Stimulated activated CD4-positive, alpha-beta T cell treated with anti-CD3 and anti-CD28 coated beads, Interleukin-4, amount 100 ng/mL, for 1 hour (primary cell): ENCODE measurements around the gene CXCR5.
A peak's percentile ranks its signal among the peaks of the same experiment; 100 is the strongest.

Experiments used
- DNase-seq: peaks from one replicate; pipeline ENCODE4 v3.0.0-alpha.2; 2020

CXCR5 gene

DNA sequence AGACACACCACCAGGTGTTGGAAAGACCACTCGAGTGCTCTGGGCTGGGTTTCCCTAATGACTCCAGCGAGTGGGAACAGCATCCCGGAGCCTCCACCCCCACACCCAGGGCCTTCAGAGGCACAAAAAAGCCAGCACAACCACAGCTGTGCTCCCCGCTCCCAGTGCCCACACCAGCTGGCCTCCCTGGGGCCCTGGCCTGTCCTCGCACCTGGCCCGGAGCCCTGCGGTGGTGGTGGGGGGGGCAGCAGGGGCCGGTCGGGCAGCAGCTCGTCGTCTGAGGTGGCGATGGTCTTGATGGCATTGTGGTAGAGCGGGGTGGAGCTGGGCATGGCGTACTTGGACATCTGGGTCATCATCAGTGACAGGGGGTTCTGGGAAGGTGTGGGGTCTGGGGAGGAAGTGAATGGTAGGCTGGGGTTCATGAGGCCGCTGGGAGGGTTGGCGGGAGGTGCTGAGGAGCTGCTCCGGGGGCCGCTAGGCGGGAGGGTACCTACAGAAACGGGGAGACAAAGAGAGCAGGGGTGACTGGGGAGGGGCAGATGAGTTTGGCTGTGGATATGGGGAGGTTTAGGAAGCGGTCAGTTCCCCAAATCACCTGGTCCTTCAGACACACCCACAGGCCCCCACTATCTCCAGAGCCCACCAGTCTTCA lies 16.1 kb downstream of the CXCR5 start:
- no peak for DNase-seq

DNA sequence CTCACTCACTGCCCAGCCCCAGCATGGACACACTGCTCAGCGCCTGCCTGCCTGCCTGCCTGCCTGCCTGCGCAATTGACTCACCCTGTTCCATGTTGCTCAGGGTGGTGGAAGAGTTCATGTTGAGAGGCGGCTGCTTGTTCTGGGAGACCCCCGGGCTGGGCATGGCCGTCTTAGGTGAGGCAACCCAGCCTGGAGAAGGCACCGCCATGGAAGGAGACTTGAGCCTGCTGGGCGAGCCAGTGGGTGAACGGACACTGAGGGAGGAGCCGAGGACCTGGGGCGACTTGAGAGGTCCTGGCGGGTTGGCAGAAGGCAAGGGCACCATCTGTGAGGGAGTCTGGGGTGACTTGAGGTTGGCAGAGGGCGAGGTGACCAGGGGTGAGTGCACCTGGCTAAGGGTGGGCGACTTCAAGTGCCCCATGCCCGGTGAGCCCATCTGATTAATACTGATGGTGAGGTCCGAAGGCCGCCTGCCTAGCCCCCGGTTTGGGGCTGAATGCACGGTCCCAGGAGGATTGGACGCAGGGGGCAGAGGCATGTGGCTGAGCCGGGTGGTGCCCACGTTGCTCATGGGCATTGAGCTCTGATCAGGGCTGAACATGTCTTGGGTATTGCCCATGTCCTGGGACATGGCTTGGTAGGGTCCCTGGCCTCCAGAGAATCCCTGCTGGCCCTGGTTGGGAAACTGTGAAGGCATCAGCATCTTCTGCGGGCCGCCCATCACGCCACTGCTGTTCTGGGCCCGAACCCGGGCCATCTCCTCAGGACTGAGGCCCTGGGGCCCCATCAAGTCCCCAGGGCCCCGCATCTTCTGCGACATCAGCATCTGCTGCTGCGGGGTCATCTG lies 17.1 kb downstream of the CXCR5 start:
- DNase-seq = no peak

DNA sequence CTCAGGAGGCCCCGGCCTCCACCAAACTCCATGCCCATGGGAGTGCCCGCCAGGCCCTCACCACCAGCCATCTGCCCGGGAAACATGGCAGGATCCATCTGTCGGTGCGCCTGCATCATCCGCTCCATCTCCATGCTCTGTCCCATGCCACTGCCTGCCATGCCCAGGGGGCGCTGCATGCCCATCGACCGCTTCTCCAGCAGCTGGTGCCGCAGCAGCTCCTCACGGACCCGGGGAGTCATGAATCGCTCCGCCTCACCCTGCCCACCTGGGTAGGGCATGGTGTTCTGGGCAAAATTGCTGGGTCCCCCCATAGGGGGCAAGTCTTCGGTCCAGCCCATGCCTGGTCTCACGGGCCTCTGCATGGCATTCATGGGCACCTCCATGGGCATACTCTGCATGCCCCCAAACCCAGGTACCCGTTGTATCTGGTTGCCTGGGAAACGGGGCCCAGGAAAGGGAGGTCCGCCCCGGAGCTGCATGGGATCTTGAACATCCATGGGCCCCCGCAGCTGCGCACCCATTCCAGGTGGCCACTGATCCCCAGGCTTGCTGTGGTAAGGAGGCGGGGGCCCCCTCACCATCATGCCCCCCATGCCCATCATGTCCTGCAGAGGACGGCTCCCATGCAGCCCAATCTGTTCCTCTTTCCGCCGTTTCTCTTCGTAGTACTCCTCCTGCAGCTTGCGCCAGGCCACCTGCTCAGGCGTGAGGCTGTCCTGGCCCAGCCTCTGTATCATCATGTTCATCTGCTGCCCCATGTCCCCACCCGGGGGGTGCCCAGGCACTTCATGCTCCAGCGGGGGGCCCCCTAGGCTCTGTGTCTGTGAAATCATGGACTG lies 18.0 kb downstream of the CXCR5 start:
- DNase-seq = no peak

DNA sequence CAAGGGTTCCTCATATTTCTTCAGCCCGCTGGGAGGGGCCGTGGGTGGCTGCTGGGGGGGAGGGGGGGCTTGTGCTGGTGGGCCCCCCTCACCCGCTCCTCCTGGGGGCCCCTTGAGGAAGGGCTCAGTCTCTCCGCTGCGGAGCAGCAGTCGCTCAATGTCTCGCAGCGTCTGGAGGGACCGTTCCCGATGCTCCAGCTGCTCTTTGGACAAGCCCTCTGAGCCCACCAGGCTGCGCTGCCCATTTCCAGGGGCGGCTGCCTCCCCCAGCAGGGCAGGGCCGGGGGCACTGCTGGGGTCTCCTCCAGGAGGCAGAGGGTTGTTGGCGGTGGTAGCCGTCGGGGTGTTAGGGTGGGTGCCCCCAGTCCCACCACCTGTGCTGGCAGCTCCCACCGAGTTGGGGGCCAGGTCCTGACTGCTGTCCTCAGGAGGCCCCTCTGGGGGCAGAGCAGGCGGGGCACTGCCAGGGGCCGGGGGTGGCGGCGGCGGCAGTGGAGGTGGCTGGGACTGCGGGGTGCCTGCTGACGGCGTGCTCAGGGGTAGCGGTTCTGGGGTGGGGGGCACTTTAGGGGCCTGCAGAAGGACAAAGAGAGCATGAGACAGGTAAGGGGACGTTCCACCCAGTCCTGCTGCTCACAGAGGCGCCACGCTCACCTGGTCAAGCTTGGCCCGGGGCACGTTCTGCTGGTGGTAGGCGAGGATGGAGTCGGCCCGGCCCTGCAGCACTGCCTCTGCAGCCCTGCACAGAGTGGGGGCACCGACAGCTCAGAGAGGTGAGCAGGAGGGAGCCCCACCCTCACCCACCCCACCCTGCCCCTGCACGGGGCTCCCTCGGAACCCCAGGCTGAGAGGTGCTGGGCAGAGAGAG lies 18.9 kb downstream of the CXCR5 start:
- DNase-seq = no peak

DNA sequence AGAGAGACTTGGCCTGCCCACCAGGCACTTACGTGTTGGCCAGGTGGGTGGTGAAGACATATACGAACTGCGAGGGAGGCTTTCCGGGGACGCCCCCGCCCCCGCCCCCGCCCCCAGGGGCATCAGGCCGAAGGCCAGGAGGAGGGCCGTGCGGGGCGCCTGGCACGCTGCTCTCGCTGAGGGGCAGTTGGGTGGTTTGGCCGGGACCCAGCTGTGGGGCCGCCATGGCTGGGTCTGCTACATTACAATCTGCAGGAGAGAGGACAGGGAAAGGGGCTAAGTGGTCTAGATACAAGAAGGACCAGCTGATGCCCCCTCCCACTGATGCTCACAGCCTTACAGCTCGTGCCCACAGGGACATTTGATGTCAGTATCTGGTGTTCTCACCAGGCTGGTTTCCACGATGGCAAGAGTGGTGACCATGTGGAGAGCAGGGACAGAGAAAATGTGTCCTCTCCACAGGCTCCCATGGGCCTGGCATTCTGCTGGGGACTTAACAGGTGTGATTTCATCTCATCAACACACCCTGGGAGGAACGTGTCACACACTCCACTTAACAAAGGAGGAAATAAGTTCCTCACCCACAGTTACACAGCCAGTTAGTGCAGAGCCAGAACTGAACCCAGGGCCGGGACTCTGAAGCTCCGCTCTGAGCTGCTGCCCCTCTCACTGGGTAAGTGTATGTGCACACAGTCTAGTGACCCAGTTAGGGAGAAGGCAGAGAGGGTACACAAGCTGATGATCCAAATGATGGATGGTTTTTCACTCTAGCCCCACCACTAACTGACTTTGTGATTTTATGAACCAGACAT lies 19.7 kb downstream of the CXCR5 start:
- DNase-seq = no peak

DNA sequence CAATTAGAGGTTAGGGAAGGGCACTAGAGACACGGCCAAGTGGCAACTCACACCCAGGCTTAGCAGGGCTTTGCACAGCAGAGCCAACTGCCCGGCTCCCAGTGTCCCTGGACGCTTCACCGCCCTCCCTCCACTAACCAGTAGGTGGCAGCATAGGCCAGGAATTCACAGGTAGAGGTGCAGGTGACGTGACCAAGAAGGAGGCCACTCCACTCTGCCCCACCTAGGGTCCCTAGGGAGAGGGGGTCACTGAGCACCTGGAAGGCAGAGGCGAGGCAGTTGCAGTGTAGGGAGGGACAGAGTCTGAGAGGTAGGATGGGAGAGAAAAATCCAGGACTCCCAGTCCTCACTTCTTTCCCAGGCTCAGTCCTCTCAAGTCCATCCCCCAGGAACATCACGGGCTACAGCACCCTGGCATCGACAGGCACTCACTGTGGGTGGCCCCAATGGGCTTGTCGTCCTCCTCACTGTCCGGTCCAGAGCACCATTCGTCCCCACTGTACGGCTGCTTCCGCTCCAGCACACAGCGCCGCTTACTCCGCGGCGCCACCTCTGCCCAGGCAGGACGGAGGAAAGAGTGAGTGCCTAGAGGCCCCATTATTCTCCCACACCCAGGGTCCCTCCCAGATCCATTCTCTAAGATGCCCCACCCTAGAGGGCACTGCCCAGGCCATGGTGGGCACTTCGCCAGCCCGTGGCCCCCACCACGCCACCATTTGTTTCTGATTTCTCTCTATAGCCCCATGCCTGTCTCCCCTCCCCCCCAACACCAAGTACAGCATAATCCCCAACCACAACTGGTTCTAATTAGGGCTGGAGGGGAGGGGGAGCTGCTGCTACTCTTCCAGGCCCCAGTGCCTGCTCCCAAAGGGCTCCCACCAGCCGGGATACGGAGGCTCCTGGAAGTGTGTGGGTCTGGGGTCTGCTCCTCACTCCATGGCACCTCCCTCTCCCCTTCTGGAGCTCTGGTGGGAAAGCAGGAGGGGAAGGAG lies 23.7 kb downstream of the CXCR5 start:
- DNase-seq = peak; percentile 85

DNA sequence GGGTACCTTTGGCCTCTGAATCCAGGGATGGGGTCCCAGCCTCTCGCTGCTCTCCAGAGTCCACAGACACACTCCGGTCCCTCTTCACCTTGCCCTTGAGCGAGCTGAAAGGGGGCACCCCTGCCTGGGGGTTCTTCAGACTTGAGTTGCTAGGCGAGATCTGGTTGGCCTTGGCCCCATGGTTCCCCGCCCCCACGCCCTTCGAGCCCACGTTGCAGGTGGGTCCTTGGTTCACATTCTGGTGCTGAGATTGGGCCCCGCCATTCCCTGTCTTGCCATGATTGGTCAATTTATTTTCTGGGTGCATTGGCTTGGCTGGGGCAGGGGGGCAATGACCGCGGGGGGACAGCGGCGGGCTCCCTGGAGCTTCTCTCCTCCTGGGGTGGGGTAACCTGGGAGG lies 24.6 kb downstream of the CXCR5 start:
- no peak for DNase-seq

DNA sequence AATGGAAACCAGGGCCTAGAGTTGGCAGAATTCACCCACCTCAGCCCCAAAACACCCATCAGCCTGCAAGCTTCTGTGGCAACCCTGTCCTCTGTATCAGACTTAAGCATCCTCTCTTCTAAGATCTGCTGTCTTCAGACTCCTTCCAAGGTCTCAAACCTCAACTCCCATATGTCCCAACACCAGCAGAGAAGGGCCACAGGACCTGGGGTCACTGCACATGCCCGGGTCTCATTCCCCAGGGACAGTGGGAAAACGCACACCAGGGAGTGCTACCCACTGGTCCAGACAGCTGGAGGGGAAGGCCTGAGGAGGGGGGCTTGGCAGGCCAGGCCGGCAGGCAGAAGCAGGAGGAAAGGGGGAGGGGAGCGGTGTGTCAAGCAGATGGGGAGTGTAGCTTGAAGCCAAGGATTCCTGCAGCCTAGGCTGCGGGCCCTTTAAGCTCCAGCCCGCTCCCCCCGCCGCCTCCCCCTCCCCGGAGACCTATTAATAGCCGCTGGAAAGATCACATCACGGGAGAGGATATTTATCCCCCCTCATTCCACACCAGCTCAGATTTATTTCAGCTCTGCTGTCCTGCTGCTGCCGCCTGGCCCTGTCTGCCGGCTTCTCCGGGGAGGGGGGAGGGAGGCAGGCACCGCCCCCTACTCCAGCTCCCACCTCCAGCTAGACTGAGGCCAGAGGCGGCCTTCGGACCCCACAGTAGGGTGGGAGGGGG lies 25.4 kb downstream of the CXCR5 start:
- DNase-seq = no peak

DNA sequence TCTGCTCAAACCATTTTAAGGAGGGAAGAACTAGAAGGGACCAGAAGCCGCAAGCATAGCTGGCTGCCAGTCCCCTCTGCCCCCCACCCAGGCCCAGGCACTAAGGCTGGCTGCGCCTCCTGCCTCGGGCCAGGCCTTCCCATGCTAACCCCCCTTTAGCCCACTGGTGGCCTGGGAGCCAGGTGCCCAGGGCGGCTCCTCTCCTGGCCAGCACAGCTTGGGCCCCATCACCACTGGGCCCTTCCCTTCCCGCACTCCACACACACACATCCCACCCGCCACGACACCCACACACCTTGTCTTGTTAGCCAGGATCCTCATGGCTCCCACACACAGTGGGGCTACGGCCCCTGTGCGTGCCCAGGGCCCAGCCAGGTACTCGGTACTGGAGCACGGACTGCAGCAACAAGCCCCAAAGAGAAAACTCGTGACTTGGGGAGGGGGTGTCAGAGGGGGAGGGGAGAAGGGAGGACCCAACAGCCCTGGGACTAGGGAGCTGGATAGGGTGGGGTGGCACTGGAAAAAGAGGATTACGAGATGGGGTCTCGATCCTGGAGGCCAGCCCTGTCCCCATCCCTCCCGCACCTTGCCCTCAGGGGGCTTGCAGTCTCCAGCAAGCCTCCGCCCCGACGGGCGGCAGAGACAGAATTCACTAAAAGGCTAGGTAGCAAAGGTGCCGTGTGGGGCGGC lies 26.1 kb downstream of the CXCR5 start:
- no peak for DNase-seq

DNA sequence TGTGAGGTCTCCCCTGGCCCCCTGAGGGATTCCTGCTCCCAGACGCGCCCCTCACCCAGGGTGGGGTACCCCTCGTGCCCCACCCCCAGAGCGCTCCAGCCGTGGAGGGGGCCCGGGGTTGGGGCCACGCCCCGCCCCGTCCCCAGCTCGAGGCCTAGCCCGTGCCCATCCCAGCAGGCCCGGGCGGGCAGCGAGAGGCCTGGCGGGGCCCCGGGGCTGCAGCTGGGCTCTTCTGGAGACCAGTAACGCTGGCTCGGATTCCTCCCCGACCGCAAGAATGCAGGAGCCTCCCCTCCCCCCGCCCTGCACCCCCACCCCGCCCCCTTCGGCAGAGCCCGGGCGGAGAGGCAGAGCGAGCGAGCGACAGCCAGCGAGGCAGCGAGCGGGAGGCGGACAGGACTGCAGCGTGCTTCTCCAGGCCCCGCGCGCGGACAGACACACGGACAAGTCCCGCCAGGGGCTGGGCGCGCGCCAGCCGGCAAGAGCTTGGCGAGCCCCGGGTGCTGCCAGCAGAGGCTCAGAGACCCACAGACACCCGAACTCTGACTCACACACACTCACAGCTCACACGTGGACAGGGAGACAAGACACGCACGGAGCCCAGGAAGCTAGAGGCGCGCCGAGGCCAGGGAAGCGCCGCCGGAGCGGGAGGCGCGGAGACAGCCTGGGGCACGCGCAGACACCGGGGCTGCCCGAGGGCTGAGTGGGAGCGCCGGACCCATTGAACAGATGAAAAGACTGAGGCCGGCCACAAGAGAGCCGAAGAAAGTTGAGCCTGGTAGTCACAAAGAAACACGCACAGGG lies 26.8 kb downstream of the CXCR5 start:
- peak; percentile 48 for DNase-seq

DNA sequence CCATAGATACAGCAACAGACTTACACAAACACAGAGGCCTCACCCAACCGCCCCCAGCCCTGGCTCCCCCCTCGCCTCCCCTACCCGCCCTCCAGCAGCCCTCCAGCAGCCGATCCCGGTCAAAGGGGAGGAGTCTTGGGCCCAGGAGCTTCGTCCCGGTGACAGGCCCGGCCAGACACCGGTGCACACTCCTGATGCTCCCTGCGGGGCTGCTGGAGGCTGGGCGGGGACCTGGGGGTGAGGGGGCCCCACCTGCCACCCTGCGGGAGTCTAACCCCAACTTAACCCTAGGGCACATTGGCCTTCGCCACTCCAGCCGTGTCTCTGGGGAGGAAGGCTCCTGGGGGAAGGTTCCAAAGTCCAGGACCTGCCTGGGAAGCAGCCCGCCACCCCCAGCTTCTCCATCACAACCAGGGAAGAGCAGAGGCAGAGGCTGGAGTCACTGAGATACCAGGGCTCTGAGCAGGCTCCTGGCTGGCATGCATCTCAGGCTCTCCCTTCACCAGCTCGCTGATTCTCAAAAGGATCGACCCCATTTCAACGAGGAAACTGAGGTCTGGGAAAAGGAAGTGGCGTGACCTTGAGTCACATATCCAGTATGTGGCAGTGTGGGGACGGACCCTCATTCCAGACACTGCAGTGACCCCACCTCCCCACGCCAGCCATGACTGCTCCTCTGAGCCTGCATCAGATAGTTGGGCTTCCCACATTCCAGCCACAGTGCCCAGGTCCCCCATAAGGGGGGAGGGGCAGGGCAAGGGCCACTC lies 27.6 kb downstream of the CXCR5 start:
- DNase-seq = no peak

DNA sequence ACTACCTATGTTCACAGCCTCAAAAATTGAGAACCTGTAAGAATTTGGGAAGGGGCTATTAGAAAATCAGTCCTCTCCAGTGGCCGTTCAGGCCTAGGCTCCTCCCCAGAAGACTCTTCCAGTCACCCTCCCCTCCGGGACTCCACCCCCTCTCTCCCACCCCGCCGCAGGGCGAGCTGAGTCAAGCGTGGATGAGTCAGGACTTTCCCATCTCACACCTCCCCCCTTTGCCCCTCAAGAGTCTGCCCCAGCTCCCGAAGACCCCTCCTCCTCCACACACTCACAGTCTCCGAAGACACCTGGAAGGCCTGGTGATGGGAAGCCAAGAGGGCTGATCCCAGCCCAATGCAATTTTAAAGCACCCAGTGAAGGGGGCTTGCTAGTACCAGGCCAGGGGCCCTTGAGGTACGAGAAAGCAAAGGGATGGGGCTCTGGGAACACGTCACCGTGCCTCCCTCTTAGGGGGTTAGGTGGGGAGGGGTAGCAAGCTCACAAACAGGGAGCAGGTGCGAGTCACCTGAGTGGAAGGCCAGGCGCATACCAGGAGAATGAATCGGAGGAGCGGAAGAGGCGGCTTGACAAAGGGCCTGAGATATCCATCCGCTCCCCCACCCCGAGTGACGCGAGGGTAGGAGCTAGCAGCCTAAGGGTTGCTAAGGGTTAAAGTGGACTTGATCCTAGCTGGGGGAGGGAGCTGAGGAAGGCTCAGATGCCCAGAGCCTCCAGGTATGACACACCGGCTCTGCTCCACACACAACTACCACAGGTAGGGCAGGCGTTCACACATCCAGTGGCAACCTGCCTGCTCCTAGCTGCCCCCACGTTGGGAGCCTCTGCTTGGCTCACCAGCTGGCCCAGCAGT lies 28.4 kb downstream of the CXCR5 start:
- peak; percentile 81 for DNase-seq

DNA sequence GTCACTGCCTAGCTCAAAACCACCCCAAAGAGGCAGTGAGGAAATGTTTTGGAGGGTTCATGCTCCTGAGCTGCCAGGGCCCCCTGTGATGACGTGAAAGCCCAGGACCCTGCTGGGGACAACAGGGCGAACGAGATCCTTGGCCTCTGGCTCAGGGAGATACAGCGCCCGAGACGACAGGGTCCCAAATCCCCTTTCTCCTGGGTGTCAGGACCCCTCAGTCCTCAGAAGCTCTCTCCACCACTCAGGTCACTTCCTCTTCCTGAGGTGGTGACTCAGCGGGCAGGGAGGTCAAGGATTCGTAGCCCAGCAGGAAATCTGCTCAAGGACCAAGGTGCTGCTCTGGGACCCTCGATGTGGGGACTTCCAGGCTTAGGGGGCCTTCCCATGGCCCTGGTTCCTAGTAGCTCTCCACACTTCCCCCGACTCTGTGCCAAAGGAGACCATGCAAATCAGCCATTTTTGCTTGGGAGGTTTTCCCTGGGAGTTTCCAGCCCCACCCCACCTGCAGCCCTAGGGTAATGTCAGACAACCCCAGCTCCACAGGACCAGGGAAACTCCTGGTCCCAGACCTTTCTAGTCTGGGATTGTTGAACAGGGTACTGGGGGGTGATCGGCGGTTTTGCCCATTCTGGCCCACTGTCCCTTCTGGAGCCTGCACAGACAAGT lies 29.2 kb downstream of the CXCR5 start:
- DNase-seq = no peak

DNA sequence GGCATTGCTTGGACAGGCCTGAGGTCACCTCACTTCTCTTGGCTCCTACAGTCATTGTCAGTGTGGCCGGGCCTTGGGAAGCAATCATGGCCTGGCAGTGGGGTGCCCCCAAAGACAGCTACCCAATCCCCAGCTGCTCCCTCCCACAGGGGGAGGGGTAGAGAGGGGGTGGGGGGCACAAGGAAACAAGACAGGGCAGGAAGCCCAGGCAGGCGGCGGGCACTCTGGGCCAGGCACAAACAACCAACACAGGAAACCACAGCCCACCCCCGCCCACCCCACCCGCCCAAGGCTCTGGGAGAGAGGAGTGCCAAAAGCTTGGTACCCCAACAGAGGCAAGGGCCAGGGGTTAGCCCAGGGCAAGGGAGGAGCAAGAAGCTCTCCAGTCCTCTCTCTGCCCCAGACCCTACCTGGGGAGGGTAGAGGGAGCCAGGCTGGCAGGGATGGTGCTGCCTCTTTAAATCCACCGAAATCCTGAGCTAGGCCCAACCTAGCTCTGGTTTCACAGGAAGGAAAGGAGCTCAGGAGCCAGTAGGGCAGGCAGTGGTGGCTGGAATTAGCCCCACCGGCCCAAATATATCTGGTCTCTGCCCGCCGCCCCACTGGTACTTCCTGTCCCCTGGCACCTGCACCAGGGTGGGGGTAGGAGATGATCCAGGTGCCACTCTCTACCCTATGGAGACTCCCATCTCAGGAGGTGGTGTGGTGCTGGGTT lies 29.9 kb downstream of the CXCR5 start:
- DNase-seq = no peak
